ENCODE data around the gene TOM1.
"Not testable (repeated sequence)": the region's sequence is repeated elsewhere in the genome, so short reads cannot be mapped to it uniquely, and the experiment has no call there.

TOM1 gene

DNA sequence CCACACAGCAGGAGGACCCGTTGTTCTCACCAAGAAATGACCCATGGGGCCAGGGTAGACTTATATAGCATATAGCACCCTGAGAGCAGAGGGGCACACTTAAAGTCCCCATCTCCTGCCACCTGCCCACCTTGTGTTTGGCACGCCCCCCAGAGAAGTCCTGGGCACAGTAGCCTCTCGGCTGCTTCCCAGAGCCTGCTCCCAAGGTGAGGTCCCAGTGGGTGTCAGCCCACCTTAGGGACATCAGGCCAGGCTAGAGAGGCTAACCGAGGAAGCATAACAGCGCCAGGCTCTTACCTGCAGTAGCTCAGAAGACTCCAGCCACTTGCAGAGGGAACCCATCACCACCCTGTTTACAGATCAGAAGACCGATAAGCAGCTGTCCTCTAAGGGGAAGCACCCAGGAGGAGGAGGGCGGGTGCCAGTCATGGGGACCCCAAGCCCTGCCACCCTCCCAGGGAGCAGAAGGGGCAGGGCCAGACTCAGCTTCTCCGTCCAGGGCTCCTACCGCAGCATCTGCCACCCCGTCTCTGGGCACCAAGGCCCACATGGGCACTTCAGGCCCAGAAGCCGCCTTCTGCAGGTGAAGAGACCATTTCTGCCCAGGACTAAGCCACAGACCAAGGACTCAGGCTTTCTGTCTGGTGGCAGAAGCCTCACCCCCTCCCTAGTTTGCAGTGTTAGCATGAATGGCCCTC lies 46.3 kb downstream of the TOM1 start:
- DNase-seq (ENCODE audit: low spot score), result no peak

DNA sequence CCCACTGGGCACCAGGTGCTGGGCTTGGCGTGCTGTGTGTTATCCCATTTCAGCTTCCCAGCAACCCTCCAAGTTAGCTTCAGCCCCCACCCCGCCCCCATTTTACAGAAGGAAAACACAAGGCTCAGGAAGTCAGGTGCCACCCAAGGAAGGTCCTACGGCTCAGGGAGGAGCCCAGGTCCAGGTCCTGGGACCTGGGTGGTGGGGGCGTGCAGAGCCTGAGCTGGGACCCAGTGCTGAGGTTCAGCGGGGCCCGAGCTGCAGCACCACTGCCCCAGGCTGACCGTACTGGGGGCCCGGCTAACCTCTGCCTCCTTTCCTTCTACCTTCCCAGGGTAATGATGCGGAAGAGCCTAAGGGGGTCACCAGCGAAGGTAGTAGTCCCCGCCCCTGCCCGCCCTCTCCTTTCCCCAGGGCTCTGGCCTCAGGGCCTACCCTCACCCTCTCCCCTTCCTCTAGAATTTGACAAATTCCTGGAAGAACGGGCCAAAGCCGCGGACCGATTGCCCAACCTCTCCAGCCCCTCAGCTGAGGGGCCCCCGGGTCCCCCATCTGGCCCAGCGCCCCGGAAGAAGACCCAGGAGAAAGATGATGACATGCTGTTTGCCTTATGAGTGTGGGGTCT lies 47.0 kb downstream of the TOM1 start:
- DNase-seq (ENCODE audit: low spot score), result no peak

DNA sequence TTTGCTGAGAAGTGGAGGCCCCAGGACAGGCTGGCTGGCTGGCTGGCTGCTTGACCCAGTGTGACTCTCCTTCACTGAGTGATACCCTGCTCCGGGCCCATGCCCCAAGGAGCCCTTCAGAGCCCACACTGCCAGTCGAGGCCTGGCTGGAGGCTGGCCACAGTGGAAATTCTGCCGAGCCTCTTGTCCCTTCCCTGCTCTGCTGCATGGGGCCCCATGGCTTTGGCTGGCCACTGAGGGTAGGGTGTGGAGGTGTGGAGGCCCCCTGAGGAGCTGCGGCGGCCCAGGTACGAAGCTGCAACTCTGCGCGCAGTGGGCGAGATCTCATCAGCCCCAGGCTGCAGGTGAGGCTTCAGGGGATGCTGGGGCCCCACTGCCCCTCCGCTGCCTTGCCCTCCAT lies 47.8 kb downstream of the TOM1 start:
- DNase-seq (ENCODE audit: low spot score), result no peak

DNA sequence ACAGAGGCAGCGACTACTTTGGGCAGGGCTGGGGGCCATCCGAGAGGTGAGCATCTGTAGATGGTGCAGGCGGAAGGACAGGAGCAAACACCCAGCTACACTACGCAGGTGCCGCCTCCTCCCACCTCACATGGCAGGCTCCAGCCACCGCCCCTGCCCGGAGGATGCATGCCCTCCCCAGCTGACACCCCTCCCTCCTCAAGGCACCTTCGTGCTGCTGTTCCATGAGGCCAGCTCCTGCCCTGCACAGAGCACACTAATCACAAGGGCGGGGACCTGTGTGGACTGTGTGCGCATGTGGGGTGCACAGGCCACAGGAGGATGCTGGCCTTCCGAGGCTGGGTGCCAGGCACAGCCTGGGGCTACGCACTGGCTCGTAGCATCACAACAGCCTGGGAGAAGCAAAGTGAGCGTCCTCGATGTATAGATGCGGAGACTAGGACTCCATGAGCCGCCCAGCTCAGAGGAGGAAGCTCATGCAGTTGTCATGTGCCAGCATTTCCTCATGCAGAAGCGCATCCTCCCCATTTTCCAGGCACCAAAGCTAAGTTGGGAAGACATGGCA lies 48.4 kb downstream of the TOM1 start:
- no peak for DNase-seq (ENCODE audit: low spot score)

- no peak for DNase-seq (ENCODE audit: low spot score)
Measured at GRCh38 chr22:35348703-35349102, 49.0 kb downstream of the TOM1 start.

- no peak for DNase-seq (ENCODE audit: low spot score)
Measured at GRCh38 chr22:35349368-35349703, 49.6 kb downstream of the TOM1 start.

DNA sequence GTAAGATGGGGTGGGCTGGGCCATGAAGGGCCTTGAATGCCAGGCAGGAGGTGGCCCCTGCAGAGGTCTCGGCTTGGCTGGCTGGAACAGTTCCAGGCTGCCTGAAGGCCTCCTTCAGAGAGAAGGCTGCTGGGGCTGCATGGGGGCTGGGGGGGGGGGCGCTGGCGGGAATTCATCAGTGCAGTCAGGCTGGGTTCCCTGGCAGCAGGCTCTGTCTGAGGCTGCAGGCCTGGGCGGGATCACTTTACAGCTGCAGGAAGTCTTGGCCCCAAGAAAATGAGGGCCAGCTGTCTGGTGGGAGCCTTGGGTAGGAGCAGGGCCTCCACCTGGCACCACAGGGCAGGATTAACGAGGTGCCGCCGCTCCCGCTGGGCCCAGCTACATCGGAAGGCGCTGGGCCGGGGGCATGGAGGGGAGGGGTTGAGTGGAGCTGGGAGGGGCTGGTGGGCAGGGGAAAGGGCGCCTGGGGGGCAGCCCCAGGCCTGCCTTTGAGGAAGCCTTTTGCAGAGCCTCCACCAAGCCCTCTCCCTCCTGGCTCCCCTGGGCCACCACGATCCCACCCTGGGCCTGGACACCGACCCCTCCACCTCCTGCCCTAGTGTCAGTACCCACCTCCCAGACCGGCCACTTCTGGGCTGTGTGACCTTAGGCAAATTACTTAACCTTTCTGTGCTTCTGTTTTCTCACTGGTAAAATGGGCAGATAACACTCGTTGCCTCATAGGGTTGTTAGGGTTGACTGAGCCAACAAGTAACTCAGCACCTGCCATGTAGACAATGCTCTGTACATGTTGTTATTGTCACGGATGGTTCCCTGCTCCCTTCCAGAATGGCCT lies 50.2 kb downstream of the TOM1 start:
- peak; percentile 24 for DNase-seq (ENCODE audit: low spot score)

GRCh38 chr22:35350539-35351503 lies 51.1 kb downstream of the TOM1 start:
- peak; percentile 94 for DNase-seq (ENCODE audit: low spot score)

- DNase-seq (ENCODE audit: low spot score), result peak; percentile 84
Measured at GRCh38 chr22:35352214-35353111, 52.8 kb downstream of the TOM1 start.

DNA sequence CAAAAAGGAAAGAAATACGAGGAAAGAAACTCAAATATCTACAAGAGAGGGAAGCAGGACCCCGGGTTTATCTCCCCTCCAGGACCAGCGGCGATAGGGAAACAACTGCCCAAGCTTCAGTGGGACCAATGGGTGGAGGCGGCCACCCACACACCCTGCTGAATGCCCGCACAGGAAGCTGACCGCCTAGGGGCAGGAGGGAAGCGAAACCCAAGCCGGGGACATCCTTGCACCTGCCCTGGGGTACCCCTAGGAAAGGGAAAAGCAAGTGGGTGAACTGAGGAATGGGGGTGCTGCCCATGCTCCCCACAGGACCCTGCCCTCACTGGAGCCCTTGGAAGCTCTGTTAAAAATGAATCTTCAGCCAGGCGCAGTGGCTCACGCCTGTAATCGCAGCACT lies 53.6 kb downstream of the TOM1 start:
- peak; percentile 53 for DNase-seq (ENCODE audit: low spot score)

GRCh38 chr22:35354068-35354467 lies 54.4 kb downstream of the TOM1 start:
- DNase-seq (ENCODE audit: low spot score), result no peak

- DNase-seq (ENCODE audit: low spot score), result no peak
Measured at GRCh38 chr22:35357883-35358621, 58.4 kb downstream of the TOM1 start.

- no peak for DNase-seq (ENCODE audit: low spot score)
Measured at GRCh38 chr22:35359380-35360065, 59.8 kb downstream of the TOM1 start.

DNA sequence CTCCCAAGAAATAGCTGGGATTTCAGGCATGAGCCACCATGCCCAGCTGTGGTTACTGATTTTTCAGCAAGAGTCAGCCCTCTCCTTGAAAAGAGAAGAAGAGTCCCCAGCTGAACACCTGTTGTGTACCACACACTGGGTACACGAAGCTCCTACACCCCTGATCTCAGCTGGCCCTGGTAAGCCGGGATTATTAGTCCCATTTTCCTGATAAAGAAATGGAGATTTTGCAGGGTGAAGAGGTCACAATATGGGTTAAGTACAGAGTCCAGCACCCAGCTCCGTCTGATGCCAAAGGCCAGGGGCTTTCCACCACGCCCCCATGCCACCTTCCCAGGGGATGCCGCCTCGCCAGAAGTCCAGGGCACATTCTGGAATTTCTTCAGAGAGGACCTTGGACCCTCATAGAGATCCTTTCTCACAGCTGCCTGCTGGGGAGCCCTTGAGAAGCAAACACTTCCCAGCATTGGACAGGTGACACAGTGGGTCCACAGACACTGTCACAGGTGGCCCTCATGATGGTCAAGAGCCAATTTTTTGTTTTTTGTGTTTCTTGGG lies 61.4 kb downstream of the TOM1 start:
- DNase-seq (ENCODE audit: low spot score), result no peak

GRCh38 chr22:35363566-35364086 lies 63.9 kb downstream of the TOM1 start:
- DNase-seq (ENCODE audit: low spot score), result no peak

- not testable (repeated sequence) for DNase-seq (ENCODE audit: low spot score)
Measured at GRCh38 chr22:35364230-35364629, 64.5 kb downstream of the TOM1 start.

- DNase-seq (ENCODE audit: low spot score), result no peak
Measured at GRCh38 chr22:35367331-35367886, 67.7 kb downstream of the TOM1 start.

- DNase-seq (ENCODE audit: low spot score), result no peak
Measured at GRCh38 chr22:35368386-35368785, 68.7 kb downstream of the TOM1 start.

Data from Ammon's horn (tissue), 1 donor.